HUES64 (cell line): ENCODE results near the gene ZBTB49.

Experiments
- H3K27ac ChIP-seq: 2 replicates; pipeline ENCODE4 v1.7.0; 2013; ENCODE audit warnings: low read depth, low read length, inconsistent platforms
- H3K27me3 ChIP-seq: 2 replicates; pipeline ENCODE4 v1.6.1; 2013; ENCODE audit warnings: mild to moderate bottlenecking, low read length; ENCODE audit not compliant: insufficient read depth
- H3K36me3 ChIP-seq: 2 replicates; pipeline ENCODE4 v1.6.1; 2013; ENCODE audit warnings: mild to moderate bottlenecking, low read length; ENCODE audit not compliant: insufficient read depth
- H3K4me1 ChIP-seq: 2 replicates; pipeline ENCODE4 v1.6.1; 2013; ENCODE audit warnings: mild to moderate bottlenecking, low read length, moderate library complexity; ENCODE audit not compliant: insufficient read depth
- H3K4me3 ChIP-seq: 2 replicates; pipeline ENCODE4 v1.5.1; 2013; ENCODE audit warnings: mild to moderate bottlenecking, low read length, moderate library complexity
- H3K9ac ChIP-seq: 2 replicates; pipeline ENCODE4 v1.6.1; 2013; ENCODE audit warnings: mild to moderate bottlenecking, low read depth, low read length
- H3K9me3 ChIP-seq: 2 replicates; pipeline ENCODE4 v1.6.1; 2013; ENCODE audit warnings: low read depth, low read length; ENCODE audit not compliant: insufficient read depth
- WGBS: fragments of 150-250, 120-280 bp; methylation state at CpG from one replicate; pipeline ENCODE4 v1.1.7; 2013; ENCODE audit warnings: missing lambda C conversion rate; 5-methylcytosine and 5-hydroxymethylcytosine counted together

ZBTB49 gene

GRCh38 chr4:4325321-4325720 lies 35.3 kb downstream of the ZBTB49 start:
- Histone ChIP-seq H3K9ac (no peak overlapping the region), H3K4me3 (no peak overlapping the region)
- 95% methylated on average over 5 of the region's 5 CpGs for WGBS

GRCh38 chr4:4326166-4326565 lies 36.1 kb downstream of the ZBTB49 start:
- Histone ChIP-seq H3K4me1 (peaks cover 6% of the 10 kb centered on the region; the same call in 1 of the 2 replicates), H3K4me3 (no peak overlapping the region), H3K27ac (no peak overlapping the region), H3K36me3 (peaks cover 10% of the 10 kb centered on the region), H3K9ac (no peak overlapping the region), H3K27me3 (no peaks in the 10 kb centered on the region), H3K9me3 (no peaks in the 10 kb centered on the region)
- 93% methylated on average over 4 of the region's 4 CpGs for WGBS

More at GRCh38 chr4:4325321-4325720, 35.3 kb downstream of the ZBTB49 start:
- peaks cover 18% of the 10 kb centered on the region for H3K36me3 ChIP-seq
- no peak overlapping the region for H3K27ac ChIP-seq
- H3K4me1 ChIP-seq = peaks cover 6% of the 10 kb centered on the region; the same call in 1 of the 2 replicates
- no peaks in the 10 kb centered on the region for H3K9me3 ChIP-seq
- no peaks in the 10 kb centered on the region for H3K27me3 ChIP-seq

- 33% methylated on average over 22 of the region's 22 CpGs for WGBS
- Histone ChIP-seq H3K27me3 (no peaks in the 10 kb centered on the region), H3K9me3 (no peaks in the 10 kb centered on the region), H3K9ac (no peak overlapping the region), H3K36me3 (no peaks in the 10 kb centered on the region), H3K4me1 (peaks cover 6% of the 10 kb centered on the region; the same call in 1 of the 2 replicates), H3K27ac (no peak overlapping the region), H3K4me3 (peak overlapping the region; percentile 15; the same call in 1 of the 2 replicates)
Observed at GRCh38 chr4:4327652-4328121, 37.6 kb downstream of the ZBTB49 start.

GRCh38 chr4:4328206-4328605 lies 38.2 kb downstream of the ZBTB49 start:
- 88% methylated on average over 1 of the region's 1 CpG for WGBS
- H3K4me1 ChIP-seq = peaks cover 6% of the 10 kb centered on the region; the same call in 1 of the 2 replicates

GRCh38 chr4:4328840-4329239 lies 38.8 kb downstream of the ZBTB49 start:
- Histone ChIP-seq H3K4me3 (no peak overlapping the region), H3K9me3 (no peaks in the 10 kb centered on the region), H3K36me3 (no peaks in the 10 kb centered on the region), H3K4me1 (peaks cover 6% of the 10 kb centered on the region; the same call in 1 of the 2 replicates), H3K27me3 (no peaks in the 10 kb centered on the region), H3K27ac (no peak overlapping the region), H3K9ac (no peak overlapping the region)
- WGBS = 94% methylated on average over 4 of the region's 4 CpGs

More at GRCh38 chr4:4328206-4328605, 38.2 kb downstream of the ZBTB49 start:
- no peaks in the 10 kb centered on the region for H3K27me3 ChIP-seq
- no peak overlapping the region for H3K4me3 ChIP-seq
- no peaks in the 10 kb centered on the region for H3K36me3 ChIP-seq
- no peak overlapping the region for H3K27ac ChIP-seq
- H3K9me3 ChIP-seq = no peaks in the 10 kb centered on the region
- no peak overlapping the region for H3K9ac ChIP-seq

- no peaks in the 10 kb centered on the region for H3K27me3 ChIP-seq
- H3K9me3 ChIP-seq = no peaks in the 10 kb centered on the region
- H3K9ac ChIP-seq = no peak overlapping the region
- H3K27ac ChIP-seq = no peak overlapping the region
- H3K4me1 ChIP-seq = peaks cover 1% of the 10 kb centered on the region; the same call in 1 of the 2 replicates
- no peaks in the 10 kb centered on the region for H3K36me3 ChIP-seq
- no peak overlapping the region for H3K4me3 ChIP-seq
- WGBS = 92% methylated on average over 10 of the region's 10 CpGs
Observed at GRCh38 chr4:4329496-4329895, 39.4 kb downstream of the ZBTB49 start.

GRCh38 chr4:4330794-4331193 lies 40.7 kb downstream of the ZBTB49 start:
- no peaks in the 10 kb centered on the region for H3K4me1 ChIP-seq
- 89% methylated on average over 5 of the region's 5 CpGs for WGBS
- H3K36me3 ChIP-seq = no peaks in the 10 kb centered on the region

GRCh38 chr4:4332529-4332928 lies 42.5 kb downstream of the ZBTB49 start:
- H3K27me3 ChIP-seq = no peaks in the 10 kb centered on the region
- H3K27ac ChIP-seq = no peak overlapping the region
- H3K4me1 ChIP-seq = no peaks in the 10 kb centered on the region
- no peaks in the 10 kb centered on the region for H3K9me3 ChIP-seq
- H3K4me3 ChIP-seq = no peak overlapping the region
- H3K9ac ChIP-seq = no peak overlapping the region
- no peaks in the 10 kb centered on the region for H3K36me3 ChIP-seq
- 88% methylated on average over 3 of the region's 3 CpGs for WGBS

More at GRCh38 chr4:4330794-4331193, 40.7 kb downstream of the ZBTB49 start:
- no peak overlapping the region for H3K9ac ChIP-seq
- no peak overlapping the region for H3K4me3 ChIP-seq
- no peak overlapping the region for H3K27ac ChIP-seq
- H3K27me3 ChIP-seq = no peaks in the 10 kb centered on the region
- H3K9me3 ChIP-seq = no peaks in the 10 kb centered on the region

GRCh38 chr4:4333265-4333706 lies 43.2 kb downstream of the ZBTB49 start:
- H3K36me3 ChIP-seq = no peaks in the 10 kb centered on the region
- H3K27ac ChIP-seq = no peak overlapping the region
- 82% methylated on average over 11 of the region's 11 CpGs for WGBS
- no peak overlapping the region for H3K9ac ChIP-seq
- no peak overlapping the region for H3K4me3 ChIP-seq
- H3K4me1 ChIP-seq = no peaks in the 10 kb centered on the region
- no peaks in the 10 kb centered on the region for H3K27me3 ChIP-seq
- no peaks in the 10 kb centered on the region for H3K9me3 ChIP-seq

GRCh38 chr4:4334798-4335520 lies 44.9 kb downstream of the ZBTB49 start:
- Histone ChIP-seq H3K27ac (no peak overlapping the region), H3K9ac (no peak overlapping the region), H3K27me3 (no peaks in the 10 kb centered on the region), H3K36me3 (no peaks in the 10 kb centered on the region), H3K9me3 (no peaks in the 10 kb centered on the region), H3K4me1 (no peaks in the 10 kb centered on the region), H3K4me3 (no peak overlapping the region)
- 48% methylated on average over 19 of the region's 21 CpGs for WGBS

GRCh38 chr4:4338210-4339001 lies 48.4 kb downstream of the ZBTB49 start:
- Histone ChIP-seq H3K36me3 (no peaks in the 10 kb centered on the region), H3K4me1 (no peaks in the 10 kb centered on the region), H3K9me3 (no peaks in the 10 kb centered on the region), H3K4me3 (no peak overlapping the region), H3K9ac (no peak overlapping the region), H3K27ac (no peak overlapping the region), H3K27me3 (no peaks in the 10 kb centered on the region)
- WGBS = 87% methylated on average over 10 of the region's 11 CpGs
